ENCODE data around the gene ZCCHC7.
A peak's percentile ranks its signal among the peaks of the same experiment; 100 is the strongest.

ZCCHC7 gene

GRCh38 chr9:37212435-37212834 lies 92.1 kb downstream of the ZCCHC7 start:
- no peak for DNase-seq

DNA sequence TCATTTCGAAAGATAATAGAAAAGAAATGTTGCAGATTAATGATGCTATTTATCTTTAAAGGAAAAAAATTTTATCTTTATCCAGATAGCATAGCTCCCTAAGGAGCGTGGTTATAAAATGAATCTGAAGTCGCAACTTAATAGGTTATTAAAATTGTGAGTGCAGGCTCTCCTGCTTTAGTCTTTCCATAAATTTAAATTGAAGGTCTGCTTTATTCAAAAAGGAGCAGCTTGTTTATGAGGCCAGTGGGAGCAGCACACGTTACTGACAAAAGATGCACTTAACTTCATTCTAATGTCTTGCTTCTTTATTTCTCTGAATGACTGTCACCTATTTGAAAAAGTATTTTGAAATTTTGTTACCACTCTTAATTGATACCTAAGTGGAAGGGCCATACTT lies 95.0 kb downstream of the ZCCHC7 start:
- DNase-seq, result no peak

DNA sequence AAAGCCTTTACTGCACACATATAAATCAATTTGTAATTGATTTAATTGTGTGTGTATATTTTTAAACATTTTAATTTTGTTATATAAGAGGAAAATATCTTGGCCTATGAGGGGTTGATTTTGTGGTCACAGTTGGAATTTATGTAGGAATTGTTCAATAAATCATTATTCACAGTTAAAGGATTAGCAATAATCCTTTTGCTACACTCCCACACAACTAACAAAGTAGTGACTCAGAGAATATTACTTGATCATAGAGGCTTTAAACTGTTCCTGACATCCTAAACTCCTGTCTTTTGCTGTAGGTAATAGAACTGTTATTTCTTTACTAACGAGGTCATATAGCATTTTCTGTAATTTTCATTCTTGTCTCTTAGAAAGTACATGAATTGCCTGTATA lies 95.5 kb downstream of the ZCCHC7 start:
- no peak for DNase-seq

DNA sequence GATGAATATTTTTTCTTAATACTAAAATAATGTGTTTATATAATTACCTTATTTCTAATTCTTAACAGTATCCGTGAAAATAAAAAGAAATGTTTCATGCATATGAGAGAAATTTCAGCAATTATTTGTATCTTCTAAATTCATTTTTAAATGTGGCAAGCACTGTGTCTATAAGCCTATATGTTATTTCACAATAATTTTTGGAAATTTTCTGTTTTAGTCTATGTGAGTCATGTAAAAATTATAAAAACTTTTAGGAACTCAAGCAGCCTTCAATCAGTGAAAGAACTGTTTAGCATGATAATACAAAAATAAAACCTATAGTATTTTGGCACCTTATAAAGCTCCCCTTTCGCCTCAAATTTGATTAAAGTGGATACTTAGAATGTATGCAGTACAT lies 96.8 kb downstream of the ZCCHC7 start:
- DNase-seq, result no peak

- no peak for DNase-seq
Observed at GRCh38 chr9:37218800-37219425, 98.5 kb downstream of the ZCCHC7 start.

DNA sequence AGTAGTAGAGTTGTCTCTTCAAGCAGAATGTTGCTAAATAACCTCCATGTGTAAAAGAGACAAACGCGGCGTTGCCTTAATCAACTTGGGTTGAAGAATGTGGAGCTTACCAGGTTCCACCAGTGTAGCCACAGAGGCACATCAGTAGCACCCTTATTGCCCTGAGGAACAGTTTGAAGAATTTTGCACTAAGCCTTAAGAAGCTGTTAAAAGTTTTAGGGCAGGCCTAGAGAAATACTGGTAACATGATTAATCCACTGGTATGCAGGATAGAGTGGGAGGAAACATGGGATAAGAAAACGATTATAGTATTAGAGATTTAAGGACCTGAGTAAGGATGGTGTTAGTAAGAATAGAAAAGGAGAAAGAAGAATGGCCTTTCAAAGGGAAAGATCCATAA lies 100.6 kb downstream of the ZCCHC7 start:
- no peak for DNase-seq

- no peak for DNase-seq
Observed at GRCh38 chr9:37221489-37222106, 101.2 kb downstream of the ZCCHC7 start.

DNA sequence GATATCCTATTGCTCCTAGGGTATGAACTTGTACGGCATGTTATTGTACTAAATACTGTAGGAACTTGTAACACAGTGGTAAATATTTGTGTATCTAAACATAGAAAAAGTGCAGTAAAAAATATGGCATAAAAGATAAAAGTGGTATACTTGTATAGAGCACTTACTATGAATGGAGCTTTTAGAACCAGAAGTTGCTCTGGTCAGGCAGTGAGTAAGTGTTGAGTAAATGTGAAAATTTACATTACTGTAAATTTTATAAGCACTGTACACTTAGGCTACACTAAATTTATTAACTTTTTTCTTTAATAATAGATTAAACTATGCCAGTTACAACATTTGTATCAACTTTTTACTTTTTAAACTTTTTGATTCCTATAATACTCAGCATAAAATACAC lies 109.1 kb downstream of the ZCCHC7 start:
- no peak for DNase-seq

GRCh38 chr9:37229882-37230482 lies 109.6 kb downstream of the ZCCHC7 start:
- no peak for DNase-seq

DNA sequence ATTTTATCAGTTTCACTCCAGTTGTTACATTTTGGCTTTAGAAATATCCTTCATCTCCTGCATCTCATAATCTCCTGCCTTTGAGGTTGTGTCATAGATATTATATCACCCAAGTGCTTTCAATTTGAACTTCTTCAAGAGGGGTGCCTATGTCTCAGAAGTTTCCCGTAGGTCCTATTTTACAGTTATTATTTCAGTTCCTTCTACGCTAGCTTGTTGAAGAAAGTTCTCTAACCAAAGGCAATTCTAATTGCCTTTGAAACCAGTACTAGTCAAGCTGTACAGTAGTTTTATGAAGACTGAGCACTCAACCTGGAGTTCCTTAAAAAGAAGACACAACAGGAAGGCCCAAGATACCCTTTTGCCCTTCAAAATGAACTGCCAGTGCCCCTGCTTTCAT lies 116.4 kb downstream of the ZCCHC7 start:
- DNase-seq, result no peak

DNA sequence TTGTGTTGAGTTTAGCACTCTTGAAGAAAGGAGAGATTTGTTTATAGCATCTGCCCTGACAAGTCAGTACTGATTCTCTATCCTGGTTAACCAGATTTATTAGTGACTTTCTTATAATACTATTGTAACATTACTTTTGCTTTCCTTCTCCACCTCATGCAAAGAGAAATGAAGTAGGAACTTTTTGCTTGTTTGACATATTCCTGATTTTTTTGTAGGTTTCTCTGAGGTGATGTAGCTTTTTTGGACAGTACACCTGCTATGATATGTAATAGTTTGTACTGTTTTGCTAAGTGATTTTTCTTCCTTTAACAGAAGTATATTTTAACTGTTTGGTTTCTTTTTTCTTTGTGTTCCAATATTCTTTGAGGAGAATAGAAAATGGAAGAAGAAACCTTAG lies 117.7 kb downstream of the ZCCHC7 start:
- no peak for DNase-seq

GRCh38 chr9:37239224-37239859 lies 119.0 kb downstream of the ZCCHC7 start:
- DNase-seq, result peak; percentile 81

GRCh38 chr9:37239921-37240320 lies 119.5 kb downstream of the ZCCHC7 start:
- no peak for DNase-seq

GRCh38 chr9:37241340-37241739 lies 121.0 kb downstream of the ZCCHC7 start:
- DNase-seq, result no peak

GRCh38 chr9:37242089-37242488 lies 121.7 kb downstream of the ZCCHC7 start:
- DNase-seq, result no peak

GRCh38 chr9:37243588-37244345 lies 123.4 kb downstream of the ZCCHC7 start:
- DNase-seq, result no peak

DNA sequence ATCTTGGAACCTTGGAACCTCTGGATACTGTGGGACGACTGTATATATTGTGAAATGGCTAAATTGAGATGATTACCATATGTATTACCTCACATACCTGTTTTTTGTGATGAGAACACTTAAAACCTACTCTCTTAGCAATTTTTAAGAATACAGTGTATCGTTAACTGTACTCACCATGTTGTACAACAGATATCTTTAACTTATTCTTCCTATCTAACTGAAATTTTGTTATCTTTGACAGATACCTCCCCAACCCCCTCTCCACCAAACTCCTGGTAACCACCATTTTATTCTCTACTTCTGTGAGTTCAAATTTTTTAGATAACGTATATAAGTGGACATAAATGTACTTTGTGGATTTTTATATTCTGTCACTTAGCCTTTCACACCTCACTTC lies 126.5 kb downstream of the ZCCHC7 start:
- DNase-seq, result no peak

DNA sequence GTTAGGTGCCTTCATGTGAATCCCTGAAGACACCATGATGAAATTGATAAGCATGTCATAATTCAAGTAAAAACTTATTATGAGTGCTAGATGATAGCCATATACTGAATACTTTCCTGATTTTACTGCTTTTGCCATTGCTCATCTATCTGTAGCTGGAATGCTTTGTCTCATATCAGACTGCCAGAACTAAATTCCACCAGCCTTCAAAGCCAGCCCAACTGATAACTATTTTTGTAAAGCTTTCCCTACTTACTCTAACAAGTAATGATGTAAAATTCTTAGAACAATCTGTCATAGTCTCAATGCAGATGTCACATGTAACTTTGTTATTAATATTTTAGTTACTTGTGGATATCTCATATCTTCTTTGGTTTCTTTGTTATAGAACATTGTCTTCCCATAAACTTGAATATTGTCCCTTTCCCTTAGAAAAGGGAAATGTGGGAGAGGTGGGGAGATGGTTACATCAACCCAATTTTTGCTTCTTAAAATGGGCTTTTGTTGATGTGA lies 128.3 kb downstream of the ZCCHC7 start:
- no peak for DNase-seq

DNA sequence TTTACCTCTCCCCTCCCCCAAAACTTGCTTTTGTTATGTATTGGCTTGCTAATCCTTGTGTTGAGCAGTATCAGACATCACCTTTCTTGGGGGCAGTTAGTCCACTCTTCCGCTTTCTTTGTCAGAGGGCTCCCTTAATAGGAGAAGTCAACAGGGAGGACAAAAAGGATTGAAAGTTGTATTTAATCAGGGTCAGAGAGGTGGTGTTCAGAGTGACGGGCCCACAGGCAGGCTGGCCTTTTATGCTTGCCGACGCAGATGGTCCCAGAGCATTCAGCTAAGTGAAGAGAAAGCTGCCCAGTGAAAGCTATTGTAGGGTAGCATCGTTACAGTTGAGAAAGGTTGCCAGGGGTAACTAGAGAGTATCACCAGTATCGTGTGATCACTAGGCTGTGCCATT lies 131.1 kb downstream of the ZCCHC7 start:
- peak; percentile 91 for DNase-seq

GRCh38 chr9:37253377-37253937 lies 133.1 kb downstream of the ZCCHC7 start:
- DNase-seq, result no peak

DNA sequence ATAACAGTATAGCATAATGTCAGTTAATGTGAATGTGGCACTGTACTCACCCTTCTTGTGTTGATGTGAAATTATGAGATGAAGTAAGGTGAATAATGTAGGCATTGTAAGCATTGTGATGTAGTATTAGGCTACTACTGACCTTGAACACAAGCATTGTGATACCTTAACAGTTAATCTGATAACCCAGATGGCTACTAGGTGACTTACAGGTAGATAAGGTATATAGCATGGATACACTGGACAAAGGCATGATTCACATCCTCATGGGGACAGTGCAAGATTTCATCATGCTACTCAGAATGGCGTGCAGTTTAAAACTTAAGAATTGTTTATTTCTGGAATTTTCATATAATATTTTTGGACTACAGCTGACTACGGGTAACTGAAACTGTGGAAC lies 134.8 kb downstream of the ZCCHC7 start:
- no peak for DNase-seq

GRCh38 chr9:37255944-37256862 lies 135.8 kb downstream of the ZCCHC7 start:
- DNase-seq, result no peak

Data from NCI-H146 (cell line).